Measurements from ENCODE around the gene ITGA11. TPM values are rescaled to one million over a fixed set of nuclear protein-coding genes. Genes with fewer than 3 reads are reported as not detected.
A peak's percentile ranks its signal among the peaks of the same experiment; 100 is the strongest.

The ITGA11 gene
- total RNA-seq, 1 experiment from 2014 or later: 63.4 TPM

DNA sequence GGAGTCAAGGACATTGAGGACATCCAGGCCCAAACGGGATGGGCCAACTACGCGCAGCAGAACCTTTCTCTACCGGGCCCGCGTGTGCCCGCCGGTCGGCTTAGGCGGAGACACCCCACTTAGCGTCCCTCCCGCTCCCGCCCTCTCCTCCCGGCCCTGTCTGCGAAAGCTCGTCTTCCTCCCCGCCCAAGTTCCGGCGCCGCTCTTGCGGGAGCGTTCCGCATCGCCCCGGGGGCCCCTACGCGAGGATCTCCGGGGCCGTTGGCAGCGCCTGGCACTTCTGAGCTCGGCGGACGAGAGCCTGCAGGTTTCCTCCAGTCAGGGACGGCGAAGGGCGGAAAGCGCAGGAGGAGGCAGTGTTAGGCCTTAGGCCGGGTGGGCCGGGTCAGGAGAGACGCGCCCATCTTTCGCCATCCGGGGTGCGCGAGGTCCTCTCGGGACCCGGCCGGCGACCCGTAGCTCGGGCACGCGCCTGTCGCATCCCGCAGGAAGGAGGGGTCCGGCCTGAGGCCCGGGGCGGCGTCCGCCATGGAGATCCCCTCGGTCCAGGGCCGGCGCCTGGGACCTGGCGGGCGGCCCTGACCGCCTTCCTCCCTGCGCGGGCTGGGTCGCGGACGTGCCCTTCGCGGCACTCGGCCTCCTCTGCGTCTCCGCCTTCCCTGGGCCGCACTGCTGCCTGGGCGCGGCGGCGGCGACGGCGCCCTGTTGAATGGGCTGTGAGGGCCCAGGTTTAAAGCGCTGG, 154.2 kb downstream of the ITGA11 start, which contains the start of gene FEM1B:
Gene FEM1B (plus strand): TSS at position 143 of the 742 bp plus-strand sequence. CDS start 673 bp downstream, outside the sequence.
- no peaks in the 10 kb centered on the region for H3K9me3 ChIP-seq
- peaks cover 27% of the 10 kb centered on the region for H3K36me3 ChIP-seq
- no peaks in the 10 kb centered on the region for H3K27me3 ChIP-seq
- H3K4me3 ChIP-seq: peak within 1 kb of the TSS; percentile 95
- peak; percentile 93 for DNase-seq

DNA sequence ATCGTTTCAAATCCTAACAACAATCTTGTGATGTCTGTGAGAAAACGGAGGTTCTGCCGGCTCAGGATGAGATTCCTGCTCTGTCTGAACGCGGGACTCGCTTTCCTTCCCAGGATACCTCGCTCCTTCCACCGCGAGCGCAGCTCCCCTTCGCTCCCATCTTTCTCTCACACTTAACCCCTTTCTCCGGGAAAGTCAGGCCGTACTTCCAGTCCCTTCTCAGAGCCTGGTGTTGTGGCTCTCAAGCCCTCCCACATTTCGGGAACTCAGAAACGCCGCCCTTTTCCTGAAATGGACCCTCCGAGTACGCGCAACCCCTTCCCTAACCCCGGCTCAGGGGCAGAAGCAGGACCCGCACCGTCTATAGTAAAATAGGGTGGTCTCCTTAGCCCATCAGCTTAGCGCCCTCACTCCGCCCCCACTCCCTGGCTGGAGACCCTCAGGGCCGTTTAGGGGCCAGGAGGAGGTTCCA, 154.8 kb downstream of the ITGA11 start:
- no peaks in the 10 kb centered on the region for H3K9me3 ChIP-seq
- H3K27me3 ChIP-seq: no peaks in the 10 kb centered on the region
- peaks cover 27% of the 10 kb centered on the region for H3K36me3 ChIP-seq
- DNase-seq: peak; percentile 49
- peak overlapping the region; percentile 95 for H3K4me3 ChIP-seq

DNA sequence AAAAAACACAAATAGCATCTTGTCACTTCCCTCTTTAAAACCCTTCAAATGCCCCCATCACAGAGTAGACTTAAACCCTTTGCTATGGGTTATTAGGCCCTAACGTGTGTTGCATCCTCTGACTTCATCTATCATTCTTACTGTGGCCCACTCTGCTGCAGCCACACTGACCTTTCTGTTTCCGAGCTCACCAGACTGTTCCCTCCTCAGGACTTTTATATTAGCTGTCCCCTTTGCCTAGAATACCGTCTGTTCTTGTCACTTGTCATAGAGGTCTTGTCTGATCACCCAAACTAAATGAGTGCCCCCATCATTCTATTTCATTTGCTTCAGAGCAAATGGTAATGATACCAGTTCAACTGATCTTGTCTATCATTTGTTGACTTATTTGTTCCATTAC, 155.3 kb downstream of the ITGA11 start:
- Histone ChIP-seq H3K4me3 (peak overlapping the region; percentile 95), H3K9me3 (no peaks in the 10 kb centered on the region), H3K27me3 (no peaks in the 10 kb centered on the region), H3K36me3 (peaks cover 27% of the 10 kb centered on the region)
- no peak for DNase-seq

DNA sequence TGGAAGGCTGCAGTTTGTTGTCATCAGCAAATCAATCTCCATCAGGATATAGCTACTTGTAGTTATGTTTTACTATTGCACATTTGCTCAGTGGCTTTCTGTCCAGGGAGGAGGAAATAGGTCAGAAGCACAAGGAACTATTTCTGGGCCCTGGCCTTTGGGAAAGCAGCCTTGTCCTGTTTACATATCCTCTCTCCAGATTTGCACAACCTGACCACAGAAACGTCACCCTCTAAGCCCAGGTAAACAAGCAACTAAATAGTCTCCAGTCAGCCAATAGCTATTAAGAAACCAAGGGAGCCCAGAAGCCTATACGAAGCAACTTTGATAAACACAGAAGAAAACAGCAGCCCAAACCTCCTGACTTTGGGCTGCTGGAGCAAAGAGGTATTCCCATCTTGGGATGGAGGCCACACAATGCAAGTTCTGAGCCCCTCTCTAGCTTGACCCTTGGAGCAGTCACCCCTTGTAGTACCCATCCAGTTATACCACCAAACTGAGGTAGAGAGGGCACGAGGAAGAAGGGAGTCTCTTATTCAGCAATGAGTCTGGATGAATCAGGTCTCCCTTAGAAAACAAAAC, 156.7 kb downstream of the ITGA11 start:
- Histone ChIP-seq H3K9me3 (no peaks in the 10 kb centered on the region), H3K4me3 (no peak overlapping the region), H3K27me3 (no peaks in the 10 kb centered on the region), H3K36me3 (peaks cover 17% of the 10 kb centered on the region)
- no peak for DNase-seq

DNA sequence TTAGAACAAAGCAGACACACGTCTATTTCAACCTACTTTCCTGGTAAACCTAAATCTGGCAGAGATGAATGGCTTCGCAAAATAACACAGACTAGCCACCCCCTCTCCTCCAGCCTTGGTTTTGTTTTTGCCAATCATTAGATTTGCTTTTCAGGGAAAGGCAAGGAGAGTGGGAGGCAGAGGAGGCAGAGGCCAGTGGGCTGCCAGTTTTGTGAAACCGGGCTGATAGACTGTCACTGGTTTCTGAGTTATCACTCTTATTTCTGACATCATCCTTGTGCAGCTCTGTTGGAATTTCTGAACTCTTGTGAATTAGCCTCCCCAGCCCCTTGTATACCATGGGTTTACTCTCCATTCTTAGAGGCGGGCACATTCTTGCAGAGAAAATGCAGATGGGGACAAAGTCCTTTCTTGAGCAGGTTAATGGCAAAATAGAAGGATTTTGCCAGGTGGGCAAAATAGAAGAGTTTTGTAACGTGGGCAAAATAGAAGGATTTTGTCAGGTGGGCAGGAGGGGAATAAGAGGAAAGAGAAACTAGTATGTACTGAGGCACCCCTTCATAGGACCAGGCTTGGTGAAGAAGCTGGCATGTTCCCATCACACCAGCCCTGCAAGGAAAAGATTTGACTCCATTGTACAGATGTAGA, 157.6 kb downstream of the ITGA11 start:
- Histone ChIP-seq H3K4me3 (no peak overlapping the region), H3K9me3 (no peaks in the 10 kb centered on the region), H3K27me3 (no peaks in the 10 kb centered on the region), H3K36me3 (peaks cover 10% of the 10 kb centered on the region)
- no peak for DNase-seq

DNA sequence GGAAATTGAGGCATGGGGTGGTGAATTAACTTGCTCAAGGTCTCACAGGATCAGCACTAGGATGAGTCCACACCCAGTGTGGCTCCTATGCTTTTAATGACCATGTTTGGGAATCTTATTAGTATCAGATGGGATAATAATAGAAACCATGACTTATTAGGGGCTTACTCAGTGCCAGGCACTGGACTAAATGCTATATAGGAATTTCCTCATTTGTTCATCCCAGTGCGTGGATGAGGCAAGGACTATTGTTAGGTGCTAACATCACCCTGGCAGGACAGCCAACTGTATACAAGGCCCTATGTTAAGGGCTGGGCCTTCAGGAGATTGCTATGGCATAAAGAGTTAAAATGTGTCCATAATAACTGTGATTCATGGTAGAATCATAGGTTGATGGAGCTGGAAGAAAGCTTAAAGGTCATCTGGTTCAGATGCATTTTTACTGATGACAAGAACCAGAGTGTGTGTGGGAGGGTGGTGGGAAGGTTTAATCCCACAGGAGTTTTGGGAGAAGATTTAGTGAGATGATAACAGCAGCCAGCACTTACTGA, 159.2 kb downstream of the ITGA11 start:
- H3K36me3 ChIP-seq: no peaks in the 10 kb centered on the region

DNA sequence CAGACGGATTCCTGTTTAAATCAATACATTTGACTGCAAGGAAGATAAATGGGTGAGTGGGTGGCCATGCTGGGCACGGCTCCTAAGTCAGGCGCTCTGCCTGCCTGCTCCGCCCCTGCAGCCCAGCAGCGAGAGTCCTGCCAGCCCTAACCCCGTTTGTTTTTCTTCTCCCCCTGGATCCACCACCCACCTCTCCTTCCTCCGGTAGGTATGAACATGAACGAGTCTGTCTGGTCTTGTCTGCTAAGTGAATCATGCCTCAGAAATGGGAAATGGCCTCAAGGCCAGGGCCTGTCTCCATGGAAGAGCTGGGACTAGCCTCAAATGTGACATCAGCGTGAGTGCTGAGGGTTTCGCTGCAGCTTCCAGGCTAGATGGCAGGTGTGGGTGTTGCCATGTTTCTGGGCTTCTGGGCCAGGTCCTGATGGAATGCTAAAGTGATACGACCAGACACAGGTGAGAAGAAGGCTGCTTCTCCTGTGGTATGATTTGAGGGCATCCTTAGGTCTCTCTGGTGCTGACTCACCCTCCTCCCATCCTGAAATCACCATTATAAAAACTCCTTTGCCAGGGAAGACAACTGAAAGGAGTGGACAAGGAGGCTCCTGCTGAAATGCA, 160.0 kb downstream of the ITGA11 start:
- no peaks in the 10 kb centered on the region for H3K9me3 ChIP-seq
- no peaks in the 10 kb centered on the region for H3K27me3 ChIP-seq
- no peaks in the 10 kb centered on the region for H3K36me3 ChIP-seq
- no peak overlapping the region for H3K4me3 ChIP-seq
- peak; percentile 95 for DNase-seq

More for the DNA sequence above, 159.2 kb downstream of the ITGA11 start:
- Histone ChIP-seq H3K9me3 (no peaks in the 10 kb centered on the region), H3K4me3 (no peak overlapping the region), H3K27me3 (no peaks in the 10 kb centered on the region)
- peak; percentile 94 for DNase-seq

DNA sequence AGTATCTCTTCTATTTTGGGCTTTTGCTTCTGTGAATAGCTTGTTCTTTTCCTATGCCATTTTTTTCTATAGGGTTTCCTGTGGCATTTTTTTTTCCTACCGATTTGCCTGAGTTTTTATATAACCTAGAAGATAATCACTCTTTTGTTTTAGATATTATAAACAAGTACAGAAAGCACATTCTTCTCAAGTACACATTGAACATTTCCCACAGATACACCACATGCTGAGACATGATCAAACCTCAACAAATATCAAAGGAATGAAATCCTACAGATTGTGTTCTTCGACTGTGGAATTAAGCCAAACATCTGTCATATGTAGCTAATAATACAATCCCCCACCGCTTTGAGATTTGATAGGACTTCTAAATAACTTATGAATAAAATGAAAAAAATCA, 163.6 kb downstream of the ITGA11 start:
- no peaks in the 10 kb centered on the region for H3K9me3 ChIP-seq
- no peak for DNase-seq
- H3K4me3 ChIP-seq: no peak overlapping the region
- no peaks in the 10 kb centered on the region for H3K36me3 ChIP-seq
- no peaks in the 10 kb centered on the region for H3K27me3 ChIP-seq

DNA sequence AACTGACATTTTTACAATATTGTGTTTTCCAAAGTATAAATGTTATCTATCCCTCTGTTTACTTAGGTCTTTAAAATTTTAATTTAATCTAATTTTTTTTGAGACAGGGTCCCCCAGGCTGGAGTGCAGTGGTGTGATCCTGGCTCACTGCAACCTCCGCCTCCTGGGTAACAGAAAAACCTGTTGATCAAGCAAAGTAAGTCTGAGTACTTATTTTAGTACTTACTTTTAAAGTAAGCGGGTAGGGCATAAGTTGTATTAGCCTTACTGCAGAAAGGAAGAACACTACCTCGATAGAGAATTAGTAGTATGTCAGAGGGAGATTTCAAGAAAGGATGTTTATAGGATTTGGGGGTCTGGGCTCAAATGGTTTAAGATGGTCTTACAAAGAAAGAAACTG, 166.3 kb downstream of the ITGA11 start:
- no peak overlapping the region for H3K4me3 ChIP-seq
- H3K36me3 ChIP-seq: no peaks in the 10 kb centered on the region
- H3K27me3 ChIP-seq: no peaks in the 10 kb centered on the region
- DNase-seq: no peak
- no peaks in the 10 kb centered on the region for H3K9me3 ChIP-seq

DNA sequence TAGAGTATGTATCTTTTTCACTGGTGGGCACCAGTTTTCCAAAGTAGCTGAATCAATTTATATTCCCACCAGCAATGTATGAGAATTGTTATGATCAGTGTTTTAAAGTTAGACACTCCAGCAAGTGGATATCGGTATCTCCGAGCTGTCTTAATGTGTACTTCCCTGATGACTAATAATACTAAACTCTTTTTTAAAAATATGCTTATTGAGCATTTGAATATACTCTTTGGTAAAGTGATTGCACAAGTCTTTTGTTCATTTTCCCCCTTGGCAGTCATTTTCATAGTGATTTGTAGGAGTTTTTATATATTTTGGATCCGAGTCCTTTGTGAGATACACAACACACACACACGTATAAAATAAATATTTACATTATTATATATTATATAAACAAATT, 166.9 kb downstream of the ITGA11 start:
- Histone ChIP-seq H3K9me3 (no peaks in the 10 kb centered on the region), H3K4me3 (no peak overlapping the region), H3K36me3 (no peaks in the 10 kb centered on the region), H3K27me3 (no peaks in the 10 kb centered on the region)
- DNase-seq: no peak

DNA sequence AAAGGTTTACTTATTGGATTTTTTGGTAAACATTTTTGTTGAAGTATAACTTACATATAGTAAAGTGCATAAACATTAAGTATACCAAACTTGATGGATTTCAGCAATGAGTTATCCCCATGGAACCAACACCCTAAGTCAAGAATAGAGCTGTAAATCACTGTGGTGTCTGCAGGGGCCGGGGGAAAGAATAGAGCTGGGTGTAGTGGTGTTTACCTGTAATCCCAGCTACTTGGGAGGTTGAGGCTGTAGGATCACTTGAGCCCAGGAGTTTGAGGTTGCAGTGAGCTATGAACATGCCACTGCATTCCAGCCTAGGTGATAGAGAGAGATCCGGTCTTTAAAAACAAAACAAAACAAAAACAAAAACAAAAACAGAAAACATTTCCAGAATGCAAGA, 167.7 kb downstream of the ITGA11 start:
- Histone ChIP-seq H3K4me3 (no peak overlapping the region), H3K27me3 (no peaks in the 10 kb centered on the region), H3K36me3 (no peaks in the 10 kb centered on the region), H3K9me3 (no peaks in the 10 kb centered on the region)
- DNase-seq: no peak

DNA sequence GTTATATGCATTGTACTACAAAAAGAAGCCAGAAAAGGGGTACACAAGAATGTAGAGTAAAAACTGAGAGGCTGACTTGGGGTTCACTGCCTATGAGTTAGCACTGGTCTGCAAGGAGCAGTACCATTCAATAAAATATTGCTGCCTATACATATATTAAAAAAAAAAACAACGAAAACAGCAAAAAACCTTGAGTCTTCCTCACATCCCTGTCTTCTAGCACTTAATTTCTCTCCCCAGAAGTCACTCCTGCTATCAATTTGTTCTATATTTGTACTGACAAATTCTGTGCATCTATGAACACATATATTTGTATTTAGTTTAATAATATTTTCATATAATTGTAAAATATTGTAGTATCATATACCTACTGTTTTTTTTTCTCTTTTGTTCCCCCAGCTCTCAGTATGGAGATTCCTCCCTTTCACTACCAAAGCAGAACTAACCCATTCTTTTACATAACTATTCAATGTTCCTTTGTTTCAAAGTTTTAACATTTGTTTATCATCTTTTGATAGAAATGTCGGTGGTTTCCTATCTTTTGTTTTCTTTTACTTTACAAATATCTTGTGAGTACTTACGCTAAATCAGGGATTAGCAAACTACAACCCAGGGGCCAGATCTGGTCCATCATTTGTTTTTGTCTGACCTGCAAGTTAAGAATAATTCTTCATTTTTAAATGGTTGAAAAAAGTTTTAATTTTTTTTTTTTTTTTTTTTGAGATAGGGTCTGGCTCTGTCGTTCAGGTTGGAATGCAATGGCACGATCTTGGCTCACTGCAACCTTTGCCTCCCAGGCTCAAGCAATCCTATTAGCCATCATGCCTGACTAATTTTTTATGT, 169.2 kb downstream of the ITGA11 start:
- Histone ChIP-seq H3K36me3 (no peaks in the 10 kb centered on the region), H3K9me3 (no peaks in the 10 kb centered on the region), H3K4me3 (no peak overlapping the region), H3K27me3 (no peaks in the 10 kb centered on the region)
- DNase-seq: no peak

DNA sequence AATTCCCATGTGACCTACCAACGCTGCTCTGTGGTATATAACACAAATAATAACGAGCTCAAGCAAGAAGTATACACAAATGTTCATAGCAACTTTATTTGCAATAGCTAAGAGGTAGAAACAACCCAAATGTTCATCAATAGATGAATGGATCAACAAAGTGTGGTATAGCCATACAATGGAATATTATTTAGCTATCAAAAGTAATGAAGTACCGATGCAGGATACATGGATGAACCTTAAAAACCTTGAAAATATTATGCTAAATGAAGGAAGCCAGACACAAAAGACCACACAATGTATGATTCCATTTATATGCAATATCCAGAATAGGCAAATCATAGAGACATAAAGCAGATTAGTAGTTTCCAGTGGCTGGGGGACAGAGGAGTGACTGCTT, 170.0 kb downstream of the ITGA11 start:
- no peak for DNase-seq
- no peaks in the 10 kb centered on the region for H3K36me3 ChIP-seq
- H3K4me3 ChIP-seq: no peak overlapping the region
- no peaks in the 10 kb centered on the region for H3K9me3 ChIP-seq
- no peaks in the 10 kb centered on the region for H3K27me3 ChIP-seq

DNA sequence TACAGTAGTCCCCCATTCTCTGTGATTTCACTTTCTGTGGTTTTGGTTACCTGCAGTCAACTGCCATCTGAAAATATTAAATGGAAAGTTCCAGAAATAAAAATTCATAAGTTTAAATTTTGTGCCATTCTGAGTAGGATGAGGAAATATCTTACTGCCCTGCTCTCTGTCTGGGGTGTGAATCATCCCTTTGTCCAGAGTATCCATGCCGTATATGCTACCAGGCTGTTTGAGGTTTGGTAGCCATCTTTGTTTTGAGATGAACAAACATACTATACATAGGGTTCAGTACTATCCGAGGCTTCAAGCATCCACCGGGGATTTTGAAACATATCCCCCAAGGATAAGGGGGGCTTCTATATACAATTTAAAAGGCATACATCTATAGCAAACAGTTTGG, 170.7 kb downstream of the ITGA11 start:
- Histone ChIP-seq H3K4me3 (no peak overlapping the region), H3K9me3 (no peaks in the 10 kb centered on the region), H3K36me3 (no peaks in the 10 kb centered on the region), H3K27me3 (no peaks in the 10 kb centered on the region)
- DNase-seq: no peak

DNA sequence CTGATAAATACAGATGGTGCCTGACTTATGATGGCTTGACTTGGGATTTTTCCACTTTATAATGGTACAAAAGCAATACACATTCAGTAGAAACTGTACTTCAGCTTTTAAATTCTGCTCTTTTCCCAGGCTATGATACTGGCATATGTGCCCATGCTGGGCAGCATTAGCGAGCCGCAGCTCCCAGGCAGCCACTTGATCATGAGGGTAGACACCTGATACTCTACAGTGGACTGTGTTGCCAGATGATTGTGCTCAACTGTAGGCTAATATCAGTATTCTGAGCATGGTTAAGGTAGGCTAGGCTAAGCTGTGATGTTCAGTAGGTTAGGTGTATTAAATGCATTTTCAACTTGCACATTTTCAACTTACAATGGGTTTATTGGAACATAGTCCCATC, 172.1 kb downstream of the ITGA11 start:
- DNase-seq: no peak
- H3K9me3 ChIP-seq: no peaks in the 10 kb centered on the region
- H3K36me3 ChIP-seq: no peaks in the 10 kb centered on the region
- no peaks in the 10 kb centered on the region for H3K27me3 ChIP-seq
- no peak overlapping the region for H3K4me3 ChIP-seq

DNA sequence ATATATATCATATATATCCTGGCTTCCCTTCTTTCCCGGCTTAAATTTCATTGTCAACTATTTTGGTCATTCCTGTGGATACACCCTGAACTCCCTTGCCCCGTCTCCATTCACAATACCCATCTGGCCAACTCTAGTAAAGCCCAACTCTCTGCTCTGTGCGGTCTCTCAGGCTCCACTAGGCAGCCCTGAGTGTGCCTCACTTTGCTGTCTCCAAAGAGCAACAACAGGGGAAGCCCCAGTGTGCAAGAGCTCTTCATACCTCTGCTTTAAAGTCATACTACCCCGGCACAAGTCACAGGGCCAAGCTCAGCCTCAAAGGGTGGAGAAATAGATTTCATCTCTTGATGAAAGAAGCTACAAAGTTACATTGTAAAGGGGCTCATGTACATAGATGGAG, 173.3 kb downstream of the ITGA11 start:
- Histone ChIP-seq H3K9me3 (no peaks in the 10 kb centered on the region), H3K36me3 (no peaks in the 10 kb centered on the region), H3K4me3 (no peak overlapping the region), H3K27me3 (no peaks in the 10 kb centered on the region)
- no peak for DNase-seq
